Activated CD8-positive, alpha-beta memory T cell treated with anti-CD3 and anti-CD28 coated beads for 4 hours (primary cell): Measurements from ENCODE around the gene ZC2HC1B.

Experiments used
- DNase-seq, 2 donors: peaks; one replicate each; pipeline ENCODE4 v3.0.0-alpha.2; 2020; ENCODE audit warnings: low read depth in 2 of 2

Gene ZC2HC1B

GRCh38 chr6:143961886-143962878 lies 97.9 kb downstream of the ZC2HC1B start:
- no peak for DNase-seq

- DNase-seq = no peak
Measured at GRCh38 chr6:143963158-143963919, 99.1 kb downstream of the ZC2HC1B start.

GRCh38 chr6:143964674-143965081 lies 100.4 kb downstream of the ZC2HC1B start:
- DNase-seq = no peak

GRCh38 chr6:143965503-143966171 lies 101.4 kb downstream of the ZC2HC1B start:
- no peak for DNase-seq

- no peak for DNase-seq
Measured at GRCh38 chr6:143966312-143966711, 102.0 kb downstream of the ZC2HC1B start.

GRCh38 chr6:143967706-143968376 lies 103.6 kb downstream of the ZC2HC1B start:
- DNase-seq = no peak

GRCh38 chr6:143969077-143969476 lies 104.8 kb downstream of the ZC2HC1B start:
- no peak for DNase-seq

- no peak for DNase-seq
Measured at GRCh38 chr6:143970456-143971218, 106.4 kb downstream of the ZC2HC1B start.

GRCh38 chr6:143971482-143972205 lies 107.4 kb downstream of the ZC2HC1B start:
- no peak for DNase-seq

GRCh38 chr6:143973097-143973966 lies 109.1 kb downstream of the ZC2HC1B start:
- DNase-seq = no peak

- no peak for DNase-seq
Measured at GRCh38 chr6:143974089-143974488, 109.8 kb downstream of the ZC2HC1B start.

- DNase-seq = no peak
Measured at GRCh38 chr6:143976806-143977349, 112.6 kb downstream of the ZC2HC1B start.

GRCh38 chr6:143980921-143981320 lies 116.6 kb downstream of the ZC2HC1B start:
- no peak for DNase-seq

GRCh38 chr6:143982968-143983367 lies 118.7 kb downstream of the ZC2HC1B start:
- no peak for DNase-seq

- no peak for DNase-seq
Measured at GRCh38 chr6:143984666-143985065, 120.4 kb downstream of the ZC2HC1B start.

GRCh38 chr6:143986463-143987065 lies 122.3 kb downstream of the ZC2HC1B start:
- DNase-seq = no peak
